OCI-LY3 (cell line): Measurements from ENCODE around the gene BCL11B.

Experiments used
- H2AFZ ChIP-seq: fragments of 200-600, 300-600 bp; shearing (Covaris generic); 2 replicates; pipeline ENCODE4 v1.6.0; 2014; ENCODE audit warnings: antibody characterized with exemption, low read depth, low read length
- H3K27ac ChIP-seq: fragments of 200-600, 300-600 bp; sonication (generic); 2 replicates; pipeline ENCODE4 v1.5.1; 2014; ENCODE audit warnings: mild to moderate bottlenecking, low read length, moderate library complexity, mixed read lengths
- H3K27me3 ChIP-seq: fragments of 200-600, 300-600 bp; sonication (generic); 2 replicates; pipeline ENCODE4 v1.6.1; 2014; ENCODE audit warnings: low read depth, low read length, mixed read lengths
- H3K36me3 ChIP-seq: fragments of 200-600, 300-600 bp; sonication (generic); replicated peaks from 2 replicates; pipeline ENCODE3; 2014; ENCODE audit warnings: low read depth, low read length, mixed read lengths
- H3K4me1 ChIP-seq: fragments of 300-600, 200-600 bp; sonication (generic); 2 replicates; pipeline ENCODE4 v1.6.1; 2014; ENCODE audit warnings: low read length, mixed read lengths
- H3K4me2 ChIP-seq: fragments of 200-600, 300-600 bp; sonication (generic); 2 replicates; pipeline ENCODE4 v1.6.1; 2014; ENCODE audit warnings: low read length, mixed read lengths
- H3K4me3 ChIP-seq: fragments of 300-600, 200-600 bp; sonication (generic); 2 replicates; pipeline ENCODE4 v1.5.1; 2014; ENCODE audit warnings: antibody characterized with exemption, mild to moderate bottlenecking, low read length, moderate library complexity
- H3K79me2 ChIP-seq: fragments of 300-600, 200-600 bp; shearing (Covaris generic); 2 replicates; pipeline ENCODE4 v1.6.1; 2014; ENCODE audit warnings: mild to moderate bottlenecking, low read length, mixed read lengths
- H3K9ac ChIP-seq: fragments of 300-600, 200-600 bp; shearing (Covaris generic); 2 replicates; pipeline ENCODE4 v1.6.0; 2014; ENCODE audit warnings: mild to moderate bottlenecking, low read length, moderate library complexity
- H3K9me3 ChIP-seq: fragments of 200-600, 300-600 bp; shearing (Covaris generic); 2 replicates; pipeline ENCODE4 v1.6.1; 2014; ENCODE audit warnings: low read length, mixed read lengths; ENCODE audit not compliant: insufficient read depth
- H4K20me1 ChIP-seq: fragments of 200-600, 300-600 bp; sonication (generic); 2 replicates; pipeline ENCODE4 v1.6.1; 2016; ENCODE audit warnings: low read length, mixed read lengths; ENCODE audit not compliant: insufficient read depth
- EZH2phosphoT487 ChIP-seq: fragments of 200-600 bp; shearing (Covaris generic); IDR thresholded peaks from 2 replicates; pipeline ENCODE4 v1.6.1; 2018; ENCODE audit warnings: antibody characterized with exemption, mixed run types, low read depth
- TF ChIP-seq, protein P1 (sequence below): fragments of 200-600, 300-600 bp; sonication (generic); IDR thresholded peaks from 2 replicates; pipeline ENCODE4 v1.5.1; 2014; ENCODE audit warnings: antibody characterized with exemption, low read length, low read depth

BCL11B gene

GRCh38 chr14:99240627-99241324 is 31.2 kb downstream of the BCL11B start:
- Histone ChIP-seq H3K27me3 (no peaks in the 10 kb centered on the region; the same call in 1 of the 2 replicates), H3K4me3 (no peak overlapping the region), H3K9ac (no peak overlapping the region), H4K20me1 (no peaks in the 10 kb centered on the region), H2AFZ (no peak overlapping the region), H3K4me1 (no peaks in the 10 kb centered on the region), H3K27ac (no peak overlapping the region), H3K4me2 (no peak overlapping the region), H3K36me3 (no peaks in the 10 kb centered on the region), H3K9me3 (no peaks in the 10 kb centered on the region), H3K79me2 (no peaks in the 10 kb centered on the region)
- TF ChIP-seq, protein P1, sequence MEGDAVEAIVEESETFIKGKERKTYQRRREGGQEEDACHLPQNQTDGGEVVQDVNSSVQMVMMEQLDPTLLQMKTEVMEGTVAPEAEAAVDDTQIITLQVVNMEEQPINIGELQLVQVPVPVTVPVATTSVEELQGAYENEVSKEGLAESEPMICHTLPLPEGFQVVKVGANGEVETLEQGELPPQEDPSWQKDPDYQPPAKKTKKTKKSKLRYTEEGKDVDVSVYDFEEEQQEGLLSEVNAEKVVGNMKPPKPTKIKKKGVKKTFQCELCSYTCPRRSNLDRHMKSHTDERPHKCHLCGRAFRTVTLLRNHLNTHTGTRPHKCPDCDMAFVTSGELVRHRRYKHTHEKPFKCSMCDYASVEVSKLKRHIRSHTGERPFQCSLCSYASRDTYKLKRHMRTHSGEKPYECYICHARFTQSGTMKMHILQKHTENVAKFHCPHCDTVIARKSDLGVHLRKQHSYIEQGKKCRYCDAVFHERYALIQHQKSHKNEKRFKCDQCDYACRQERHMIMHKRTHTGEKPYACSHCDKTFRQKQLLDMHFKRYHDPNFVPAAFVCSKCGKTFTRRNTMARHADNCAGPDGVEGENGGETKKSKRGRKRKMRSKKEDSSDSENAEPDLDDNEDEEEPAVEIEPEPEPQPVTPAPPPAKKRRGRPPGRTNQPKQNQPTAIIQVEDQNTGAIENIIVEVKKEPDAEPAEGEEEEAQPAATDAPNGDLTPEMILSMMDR, result no peak
- TF ChIP-seq EZH2phosphoT487, result no peak

DNA sequence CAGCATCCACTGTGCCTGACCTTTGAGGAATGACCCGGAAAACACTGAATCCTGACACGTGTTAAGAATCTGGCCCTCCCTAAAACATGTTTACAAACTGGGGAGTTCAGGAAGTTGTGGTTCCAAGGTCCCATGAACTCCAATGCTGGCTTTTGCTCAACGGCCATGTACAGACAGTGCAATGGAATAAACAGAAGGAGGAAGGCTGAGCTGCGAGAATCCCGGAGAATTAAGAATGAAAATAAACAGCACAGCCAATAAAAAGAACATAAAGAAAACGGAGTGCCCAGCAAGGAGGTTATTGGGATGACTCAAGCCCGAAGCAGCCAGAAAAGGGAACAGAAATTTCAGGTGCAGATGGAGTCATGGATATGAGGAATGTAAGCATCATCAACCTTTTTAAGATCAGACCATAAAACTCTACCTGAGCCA is 32.3 kb downstream of the BCL11B start:
- TF ChIP-seq EZH2phosphoT487, result no peak
- TF ChIP-seq, protein P1, result no peak
- Histone ChIP-seq H3K79me2 (no peaks in the 10 kb centered on the region), H2AFZ (no peak overlapping the region), H3K4me1 (no peaks in the 10 kb centered on the region), H3K36me3 (no peaks in the 10 kb centered on the region), H3K4me3 (no peak overlapping the region), H3K27me3 (no peaks in the 10 kb centered on the region; the same call in 1 of the 2 replicates), H3K9me3 (no peaks in the 10 kb centered on the region), H4K20me1 (no peaks in the 10 kb centered on the region), H3K4me2 (no peak overlapping the region), H3K9ac (no peak overlapping the region), H3K27ac (no peak overlapping the region)

DNA sequence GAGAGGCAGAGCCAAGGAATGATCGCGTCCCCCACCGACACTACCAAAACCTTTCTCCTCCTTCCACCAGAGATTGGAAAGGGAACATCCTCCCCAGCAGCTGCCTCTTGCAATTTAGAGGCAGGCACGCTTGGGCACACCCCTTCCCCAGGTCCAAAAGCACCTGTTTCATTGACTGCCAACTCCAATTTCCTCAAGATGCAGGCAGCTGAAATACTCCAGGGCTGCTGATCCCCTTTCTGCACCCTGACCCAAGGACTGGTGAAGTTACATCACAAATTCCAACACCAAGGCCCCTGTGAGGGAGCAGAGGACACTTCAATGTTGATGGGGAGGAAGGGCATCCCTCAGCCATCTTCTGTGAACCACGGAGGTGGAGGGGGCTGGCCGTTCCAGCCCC is 33.8 kb downstream of the BCL11B start:
- Histone ChIP-seq H3K4me2 (no peak overlapping the region), H3K4me1 (no peaks in the 10 kb centered on the region), H3K9me3 (no peaks in the 10 kb centered on the region), H3K9ac (no peak overlapping the region), H3K27me3 (no peaks in the 10 kb centered on the region; the same call in 1 of the 2 replicates), H2AFZ (no peak overlapping the region), H4K20me1 (no peaks in the 10 kb centered on the region), H3K36me3 (no peaks in the 10 kb centered on the region), H3K27ac (no peak overlapping the region), H3K4me3 (no peak overlapping the region), H3K79me2 (no peaks in the 10 kb centered on the region)
- no peak for TF ChIP-seq EZH2phosphoT487
- TF ChIP-seq, protein P1, result no peak

GRCh38 chr14:99237288-99237687 is 34.7 kb downstream of the BCL11B start:
- Histone ChIP-seq H3K4me3 (no peak overlapping the region), H3K27ac (no peak overlapping the region), H4K20me1 (no peaks in the 10 kb centered on the region), H3K4me2 (no peak overlapping the region), H3K9ac (no peak overlapping the region), H3K9me3 (no peaks in the 10 kb centered on the region), H3K27me3 (no peaks in the 10 kb centered on the region; the same call in 1 of the 2 replicates), H3K36me3 (no peaks in the 10 kb centered on the region), H3K4me1 (no peaks in the 10 kb centered on the region), H3K79me2 (no peaks in the 10 kb centered on the region), H2AFZ (no peak overlapping the region)
- no peak for TF ChIP-seq EZH2phosphoT487
- TF ChIP-seq, protein P1, result no peak
